ENCODE data around the gene KDM3B.
"Not testable (repeated sequence)": the region's sequence is repeated elsewhere in the genome, so short reads cannot be mapped to it uniquely, and the experiment has no call there.

KDM3B gene

DNA sequence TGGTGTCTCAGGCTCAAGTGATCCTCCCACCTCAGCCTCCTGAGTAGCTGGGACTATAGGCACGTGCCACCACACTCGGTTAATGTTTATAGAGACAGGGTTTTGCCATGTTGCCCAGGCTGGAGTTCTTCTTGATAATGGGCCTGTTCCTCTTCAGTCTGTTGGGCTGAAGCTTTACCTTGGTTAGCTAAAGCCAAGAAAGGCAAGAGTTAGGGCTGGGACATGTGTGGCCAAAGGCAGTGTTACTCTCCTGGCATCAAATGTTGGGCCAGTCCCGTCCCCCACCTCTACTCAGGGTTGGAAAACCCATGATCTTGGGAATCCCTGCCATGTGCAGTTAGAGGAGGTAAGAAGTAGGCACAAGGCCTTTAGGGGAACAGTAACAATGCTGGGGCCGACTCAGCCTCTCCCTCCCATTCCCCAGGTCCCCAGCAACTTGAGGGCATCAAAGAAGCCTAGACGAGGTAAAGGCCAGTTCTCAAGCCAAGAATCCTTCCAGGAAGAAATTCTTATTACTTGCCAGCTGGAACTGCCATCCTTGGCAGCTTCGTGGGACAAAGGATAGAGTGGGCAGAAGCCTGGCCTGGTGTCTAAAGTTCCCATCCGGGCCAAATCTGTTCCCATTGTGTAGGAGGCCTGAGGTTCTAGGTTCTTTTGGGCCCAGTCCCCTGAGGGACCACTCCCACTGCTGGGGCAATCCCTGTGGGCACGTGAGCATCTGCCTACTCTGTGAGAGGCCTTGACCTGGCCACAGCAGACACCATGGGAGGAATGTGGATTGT, 117.2 kb downstream of the KDM3B start:
- DNase-seq = no peak

DNA sequence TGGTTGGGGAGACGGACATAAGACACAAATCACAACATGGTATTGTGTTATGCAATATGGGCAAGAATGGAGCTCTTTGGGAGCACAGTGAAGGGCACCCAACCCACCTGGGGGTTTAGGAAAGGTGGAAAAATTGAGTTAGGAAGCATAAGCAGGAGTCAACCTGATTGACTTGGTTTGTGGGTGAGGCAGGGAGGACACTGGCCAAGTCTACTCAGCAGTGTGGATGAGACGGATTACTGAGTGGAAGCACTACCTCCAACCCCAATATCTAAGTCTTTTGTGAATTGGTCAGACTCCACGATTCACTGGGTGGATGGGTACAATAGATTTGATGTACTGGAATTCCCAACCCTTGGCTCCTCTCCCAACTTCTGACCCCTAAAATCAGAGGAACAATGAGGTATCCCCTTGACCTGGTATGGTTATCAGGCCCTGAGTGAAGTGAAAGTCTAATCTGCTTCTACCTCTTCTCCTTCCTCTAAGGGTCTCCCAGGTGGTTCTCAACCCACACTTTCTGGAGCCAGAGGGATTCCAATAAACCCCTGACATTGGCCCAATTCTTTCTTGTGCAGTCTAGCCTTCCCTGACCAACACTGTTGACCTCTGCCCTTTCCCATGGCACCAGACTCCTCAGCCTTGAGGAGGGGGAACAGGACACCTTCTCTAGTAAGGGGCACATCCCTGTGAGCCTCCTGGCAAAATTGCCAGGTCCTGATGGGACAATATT, 118.0 kb downstream of the KDM3B start:
- no peak for DNase-seq

DNA sequence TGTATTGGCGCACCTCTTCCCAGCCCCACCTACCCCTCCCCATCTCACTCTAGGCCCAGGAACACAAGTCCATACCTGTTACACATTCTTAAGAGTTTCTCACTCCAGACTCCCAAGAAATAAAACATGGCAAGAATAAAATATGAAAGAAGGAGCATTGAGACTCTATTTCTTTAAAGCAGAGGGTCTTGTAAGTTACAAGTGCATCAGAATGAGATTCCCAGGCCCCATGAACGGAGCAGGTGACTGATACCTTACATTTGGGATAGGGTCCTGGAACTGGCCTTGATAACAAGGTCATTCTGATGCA, 118.5 kb downstream of the KDM3B start:
- no peak for DNase-seq

DNA sequence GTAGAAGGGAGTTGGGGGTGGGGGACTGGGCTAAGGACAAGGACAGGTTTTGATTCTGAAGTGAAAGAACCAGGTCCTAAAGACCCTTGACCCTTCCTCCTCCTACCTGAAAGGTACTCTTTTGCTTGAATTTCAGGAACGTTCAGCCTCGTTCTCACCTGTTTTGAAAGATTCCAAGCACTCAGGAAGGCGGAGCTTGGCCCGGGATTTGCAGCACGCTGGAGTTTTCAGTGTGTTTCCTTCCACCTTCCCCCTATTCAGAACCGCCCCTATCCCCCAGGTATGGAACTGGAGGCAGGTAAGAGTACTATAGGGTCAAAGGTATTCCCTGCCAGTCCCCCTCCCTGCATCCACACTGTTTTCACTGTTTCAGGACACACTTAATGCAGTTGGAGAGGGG, 119.9 kb downstream of the KDM3B start:
- no peak for DNase-seq

DNA sequence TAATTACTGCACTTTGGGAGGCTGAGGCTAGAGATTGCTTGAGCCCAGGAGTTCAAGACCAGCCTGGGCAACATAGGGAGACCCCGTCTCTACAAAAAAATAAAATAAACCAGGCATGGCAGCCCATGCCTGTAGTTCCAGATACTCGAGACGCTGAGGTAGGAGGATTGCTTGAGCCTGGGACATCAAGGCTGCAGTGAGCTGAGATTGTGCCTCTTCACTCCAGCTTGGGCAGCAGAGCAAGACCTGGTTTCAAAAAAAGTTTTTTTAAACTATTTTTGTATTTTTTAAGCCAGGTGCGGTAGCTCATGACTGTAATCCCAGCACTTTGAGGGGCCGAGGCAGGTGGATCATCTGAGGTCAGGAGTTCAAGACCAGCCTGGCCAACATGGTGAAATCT, 120.7 kb downstream of the KDM3B start:
- DNase-seq = not testable (repeated sequence)

DNA sequence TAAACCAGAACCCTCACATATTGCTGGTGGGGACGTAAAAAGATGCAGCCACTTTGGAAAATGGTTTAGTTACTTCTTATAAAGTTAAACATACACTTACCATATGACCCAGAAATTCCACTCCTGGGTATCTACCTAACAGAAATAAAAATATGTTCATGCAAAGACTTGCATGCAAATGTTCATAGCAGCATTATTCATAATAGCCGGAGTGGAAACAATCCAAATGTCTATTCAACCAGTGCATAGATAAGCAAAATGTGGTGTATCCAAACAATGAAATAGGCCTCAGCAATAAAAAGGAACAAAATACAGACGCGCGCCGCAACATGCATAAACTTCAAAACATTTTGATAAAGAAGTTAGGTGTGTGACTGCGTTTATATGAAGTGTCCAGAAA, 124.4 kb downstream of the KDM3B start:
- no peak for DNase-seq

DNA sequence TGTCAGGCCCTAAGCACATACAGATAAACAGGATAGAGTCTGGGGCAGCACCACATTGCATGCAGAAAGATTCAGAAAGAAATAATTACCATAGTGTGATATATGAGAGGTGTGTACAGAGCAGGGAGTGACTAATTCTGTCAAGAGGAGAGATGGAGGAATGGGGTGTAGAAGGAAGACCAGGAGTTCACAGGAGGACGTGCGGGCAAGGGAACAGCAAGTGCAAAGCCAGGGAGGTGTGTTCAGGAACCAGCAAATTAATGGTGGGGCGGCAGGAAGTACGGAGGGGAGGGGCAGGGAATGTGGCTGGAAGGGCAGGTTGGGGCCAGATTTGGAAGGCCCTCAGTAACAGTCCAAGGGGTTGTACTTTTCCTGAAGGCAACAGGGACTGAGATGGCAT, 130.2 kb downstream of the KDM3B start:
- DNase-seq = no peak
